NCI-H345 (cell line): ENCODE results near the gene ABCG1.
"Not testable (repeated sequence)": the region's sequence is repeated elsewhere in the genome, so short reads cannot be mapped to it uniquely, and the experiment has no call there.

Source experiments
- DNase-seq: peaks from one replicate; lab custom pipeline; 2025; lab: John Stamatoyannopoulos, UW

The ABCG1 gene

GRCh38 chr21:42291751-42292562 is 73.0 kb downstream of the ABCG1 start:
- peak; percentile 53 for DNase-seq

- not testable (repeated sequence) for DNase-seq
These were observed 73.7 kb downstream of the ABCG1 start for GRCh38 chr21:42292563-42293142.

GRCh38 chr21:42293649-42294272 is 74.8 kb downstream of the ABCG1 start:
- no peak for DNase-seq

- DNase-seq, result no peak
These were observed 75.4 kb downstream of the ABCG1 start for GRCh38 chr21:42294273-42294880.

GRCh38 chr21:42295845-42296244 is 76.9 kb downstream of the ABCG1 start:
- DNase-seq, result no peak

GRCh38 chr21:42296501-42296900 is 77.6 kb downstream of the ABCG1 start:
- no peak for DNase-seq

GRCh38 chr21:42297377-42297776 is 78.4 kb downstream of the ABCG1 start:
- DNase-seq, result no peak

GRCh38 chr21:42298237-42298636 is 79.3 kb downstream of the ABCG1 start:
- no peak for DNase-seq

GRCh38 chr21:42298657-42299056 is 79.7 kb downstream of the ABCG1 start:
- DNase-seq, result no peak

- DNase-seq, result no peak
These were observed 80.5 kb downstream of the ABCG1 start for GRCh38 chr21:42299324-42300044.

- no peak for DNase-seq
These were observed 81.2 kb downstream of the ABCG1 start for GRCh38 chr21:42300045-42300583.

- DNase-seq, result no peak
These were observed 82.0 kb downstream of the ABCG1 start for GRCh38 chr21:42300956-42301355.

- DNase-seq, result no peak
These were observed 82.6 kb downstream of the ABCG1 start for GRCh38 chr21:42301371-42302075.

- DNase-seq, result peak; percentile 58
These were observed 83.2 kb downstream of the ABCG1 start for GRCh38 chr21:42302076-42302650.

- DNase-seq, result no peak
These were observed 83.9 kb downstream of the ABCG1 start for GRCh38 chr21:42302794-42303193.

GRCh38 chr21:42303443-42303842 is 84.5 kb downstream of the ABCG1 start:
- no peak for DNase-seq

GRCh38 chr21:42304556-42305454 is 85.9 kb downstream of the ABCG1 start:
- DNase-seq, result no peak

- no peak for DNase-seq
These were observed 86.8 kb downstream of the ABCG1 start for GRCh38 chr21:42305707-42306147.

GRCh38 chr21:42306366-42307035 is 87.6 kb downstream of the ABCG1 start:
- peak; percentile 88 for DNase-seq
